ENCODE data around the gene DCST1.

DCST1 gene

GRCh38 chr1:155064832-155065429, 31.3 kb downstream of the DCST1 start:
- POLR2A ChIA-PET, result interaction anchor here (1.5 to 3.7 kb wide), 4 partner anchors 11 to 20 kb away, joined by 6 to 20 read pairs (median 13); partner anchors contain the start of gene ADAM15
- TF ChIP-seq BHLHE40 (IDR thresholded peaks at IDR 0.05; ENCODE audit: borderline replicate concordance), result no peak
- no peak for TF ChIP-seq L3MBTL2 (conservative IDR thresholded peaks at IDR 0.05)
- no peak for TF ChIP-seq TARDBP (IDR thresholded peaks at IDR 0.05)
- TF ChIP-seq FOXA1 (IDR thresholded peaks at IDR 0.05), result no peak
- TF ChIP-seq FOXK2 (IDR thresholded peaks at IDR 0.05), result no peak
- CTCF ChIA-PET, result interaction anchor here (1.1 to 3.2 kb wide), 6 partner anchors 15 to 108 kb away, joined by 3 to 43 read pairs (median 4); partner anchors contain the start of gene KRTCAP2
- no peak for DNase-seq (ENCODE audit: extremely low spot score)

DNA sequence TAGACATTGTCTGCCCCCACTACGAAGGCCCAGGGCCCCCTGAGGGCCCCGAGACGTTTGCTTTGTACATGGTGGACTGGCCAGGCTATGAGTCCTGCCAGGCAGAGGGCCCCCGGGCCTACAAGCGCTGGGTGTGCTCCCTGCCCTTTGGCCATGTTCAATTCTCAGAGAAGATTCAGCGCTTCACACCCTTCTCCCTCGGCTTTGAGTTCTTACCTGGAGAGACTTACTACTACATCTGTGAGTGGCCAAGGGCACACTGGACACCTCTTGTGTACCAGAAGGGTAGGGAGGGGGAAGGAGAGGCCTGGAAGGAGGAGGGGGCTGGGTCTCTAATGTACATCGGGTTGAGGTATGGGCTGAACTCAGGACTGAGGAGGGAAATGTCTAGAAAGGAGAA, 33.2 kb downstream of the DCST1 start:
- TF ChIP-seq LEF1 (IDR thresholded peaks at IDR 0.05; ENCODE audit: borderline replicate concordance), result no peak
- no peak for TF ChIP-seq FOXM1 (IDR thresholded peaks at IDR 0.05; ENCODE audit: borderline replicate concordance)
- no peak for TF ChIP-seq CTBP1 (IDR thresholded peaks at IDR 0.05; ENCODE audit: borderline replicate concordance)
- TF ChIP-seq ARNT (IDR thresholded peaks at IDR 0.05), result no peak
- TF ChIP-seq NFRKB (IDR thresholded peaks at IDR 0.05), result no peak
- no peak for TF ChIP-seq BHLHE40 (IDR thresholded peaks at IDR 0.05; ENCODE audit: borderline replicate concordance)
- no peak for TF ChIP-seq ZNF384 (IDR thresholded peaks at IDR 0.05)
- TF ChIP-seq FOXA1 (IDR thresholded peaks at IDR 0.05), result no peak
- no peak for DNase-seq (ENCODE audit: extremely low spot score)
- CTCF ChIA-PET, result interaction anchor here (1.0 to 2.1 kb wide), 4 partner anchors 9 to 101 kb away, joined by 3 to 9 read pairs (median 4); no protein-coding TSS in a partner anchor
- POLR2A ChIA-PET, result interaction anchor here (0.8 to 1.9 kb wide), 4 partner anchors 9 to 106 kb away, joined by 3 to 6 read pairs (median 4); partner anchors contain the start of genes EFNA3 and KRTCAP2

GRCh38 chr1:155068599-155068998, 35.0 kb downstream of the DCST1 start:
- ChIA-PET POLR2A (no interaction called here), CTCF (interaction anchor here (0.6 to 2.1 kb wide), 2 partner anchors 17 to 99 kb away, joined by 3 to 9 read pairs; no protein-coding TSS in a partner anchor)
- TF ChIP-seq SUZ12 (IDR thresholded peaks at IDR 0.05), result no peak
- no peak for TF ChIP-seq BHLHE40 (IDR thresholded peaks at IDR 0.05; ENCODE audit: borderline replicate concordance)
- no peak for TF ChIP-seq CTBP1 (IDR thresholded peaks at IDR 0.05; ENCODE audit: borderline replicate concordance)
- no peak for TF ChIP-seq FOXM1 (IDR thresholded peaks at IDR 0.05; ENCODE audit: borderline replicate concordance)
- TF ChIP-seq ZNF384 (IDR thresholded peaks at IDR 0.05), result no peak
- no peak for TF ChIP-seq L3MBTL2 (conservative IDR thresholded peaks at IDR 0.05)
- TF ChIP-seq ELF4 (IDR thresholded peaks at IDR 0.05), result no peak
- TF ChIP-seq, protein P1, sequence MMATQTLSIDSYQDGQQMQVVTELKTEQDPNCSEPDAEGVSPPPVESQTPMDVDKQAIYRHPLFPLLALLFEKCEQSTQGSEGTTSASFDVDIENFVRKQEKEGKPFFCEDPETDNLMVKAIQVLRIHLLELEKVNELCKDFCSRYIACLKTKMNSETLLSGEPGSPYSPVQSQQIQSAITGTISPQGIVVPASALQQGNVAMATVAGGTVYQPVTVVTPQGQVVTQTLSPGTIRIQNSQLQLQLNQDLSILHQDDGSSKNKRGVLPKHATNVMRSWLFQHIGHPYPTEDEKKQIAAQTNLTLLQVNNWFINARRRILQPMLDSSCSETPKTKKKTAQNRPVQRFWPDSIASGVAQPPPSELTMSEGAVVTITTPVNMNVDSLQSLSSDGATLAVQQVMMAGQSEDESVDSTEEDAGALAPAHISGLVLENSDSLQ (IDR thresholded peaks at IDR 0.05), result no peak
- no peak for TF ChIP-seq TARDBP (IDR thresholded peaks at IDR 0.05)
- no peak for TF ChIP-seq NFRKB (IDR thresholded peaks at IDR 0.05)
- TF ChIP-seq ARNT (IDR thresholded peaks at IDR 0.05), result no peak
- no peak for TF ChIP-seq FOXK2 (IDR thresholded peaks at IDR 0.05)
- no peak for TF ChIP-seq HDGF (IDR thresholded peaks at IDR 0.05; ENCODE audit: borderline replicate concordance)
- TF ChIP-seq SP1 (IDR thresholded peaks at IDR 0.05), result no peak
- no peak for TF ChIP-seq LEF1 (IDR thresholded peaks at IDR 0.05; ENCODE audit: borderline replicate concordance)
- TF ChIP-seq FOXA1 (IDR thresholded peaks at IDR 0.05), result no peak
- DNase-seq (ENCODE audit: extremely low spot score), result no peak

DNA sequence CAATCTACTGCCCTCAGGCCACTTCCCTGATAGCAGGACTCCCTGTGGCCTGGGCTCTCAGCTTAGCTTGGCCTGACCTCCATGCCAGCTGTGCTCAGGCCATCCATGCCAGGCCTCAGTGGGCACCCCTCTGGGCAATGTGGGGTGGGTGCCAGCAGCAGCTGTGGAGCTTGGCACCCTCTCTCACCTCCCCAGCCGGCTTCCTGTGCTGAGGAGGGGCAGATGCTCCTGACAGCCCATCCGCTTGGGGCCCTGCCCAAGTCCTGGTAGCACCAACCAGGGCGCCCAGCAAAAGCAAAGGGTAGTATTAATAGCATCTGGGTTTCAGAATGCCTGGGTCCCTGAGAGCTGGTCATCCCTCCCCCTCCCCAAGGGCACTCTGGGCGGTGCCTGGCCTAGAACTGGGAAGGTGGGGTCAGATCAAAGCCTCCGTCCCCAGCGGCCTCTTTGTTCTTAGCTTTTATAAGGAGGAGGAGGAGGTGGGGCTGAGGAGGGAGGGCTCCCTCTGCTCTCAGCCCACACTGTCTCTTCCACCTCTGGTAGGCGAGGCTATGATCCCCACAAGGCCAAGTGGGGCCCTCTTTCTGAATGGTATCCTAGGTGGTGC, 36.0 kb downstream of the DCST1 start:
- DNase-seq (ENCODE audit: extremely low spot score), result no peak
- ChIA-PET CTCF (interaction anchor here (0.7 to 1.5 kb wide), 3 partner anchors 8 to 86 kb away, joined by 3 to 8 read pairs (median 6); no protein-coding TSS in a partner anchor), POLR2A (interaction anchor here (0.8 to 1.7 kb wide), 3 partner anchors 11 to 109 kb away, joined by 3 to 4 read pairs (median 4); partner anchors contain the start of gene ADAM15)
- TF ChIP-seq L3MBTL2 (conservative IDR thresholded peaks at IDR 0.05) (no peak), FOXK2 (IDR thresholded peaks at IDR 0.05) (no peak), TARDBP (IDR thresholded peaks at IDR 0.05) (no peak), FOXA1 (IDR thresholded peaks at IDR 0.05) (no peak), LEF1 (IDR thresholded peaks at IDR 0.05; ENCODE audit: borderline replicate concordance) (no peak)

DNA sequence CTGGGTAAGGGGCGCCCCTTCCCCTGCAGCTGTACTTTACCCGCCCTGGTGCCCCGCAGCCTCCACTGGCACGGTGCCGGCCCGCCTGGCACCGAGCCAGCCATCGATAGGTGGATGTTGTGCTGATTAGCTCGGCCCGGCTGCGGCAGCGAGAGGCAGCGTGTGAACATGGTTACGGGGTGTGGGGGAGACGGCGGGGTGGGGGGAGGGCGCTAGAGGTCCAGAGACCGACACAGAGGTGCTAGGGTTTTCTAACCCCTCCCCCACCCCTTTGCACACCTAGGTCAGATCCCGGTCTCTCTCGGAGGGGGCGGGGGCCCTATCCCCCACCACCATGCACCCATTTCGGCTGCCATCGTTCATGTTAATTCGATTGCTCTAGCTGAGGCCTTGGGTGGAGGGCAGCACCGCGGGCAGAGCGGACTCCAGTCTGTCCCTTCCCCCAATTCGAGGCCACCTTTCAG, 36.6 kb downstream of the DCST1 start:
- ChIA-PET CTCF (interaction anchor here (0.5 to 1.5 kb wide), 4 partner anchors 9 to 187 kb away, joined by 3 to 8 read pairs (median 6); no protein-coding TSS in a partner anchor), POLR2A (interaction anchor here (1.4 to 1.7 kb wide), 2 partner anchors 11 to 109 kb away, joined by 4 read pairs; no protein-coding TSS in a partner anchor)
- no peak for DNase-seq (ENCODE audit: extremely low spot score)
- TF ChIP-seq SUZ12 (IDR thresholded peaks at IDR 0.05), result no peak
- TF ChIP-seq ZNF384 (IDR thresholded peaks at IDR 0.05), result no peak
- TF ChIP-seq L3MBTL2 (conservative IDR thresholded peaks at IDR 0.05), result no peak
- no peak for TF ChIP-seq HDGF (IDR thresholded peaks at IDR 0.05; ENCODE audit: borderline replicate concordance)
- no peak for TF ChIP-seq TARDBP (IDR thresholded peaks at IDR 0.05)

- DNase-seq (ENCODE audit: extremely low spot score), result peak; percentile 76
- CTCF ChIA-PET, result interaction anchor here (0.5 to 1.5 kb wide), 3 partner anchors 9 to 188 kb away, joined by 5 to 8 read pairs (median 6); no protein-coding TSS in a partner anchor
- no peak for TF ChIP-seq ZNF384 (IDR thresholded peaks at IDR 0.05)
- no peak for TF ChIP-seq L3MBTL2 (conservative IDR thresholded peaks at IDR 0.05)
- no peak for TF ChIP-seq ARNT (IDR thresholded peaks at IDR 0.05)
- TF ChIP-seq TARDBP (IDR thresholded peaks at IDR 0.05), result no peak
- POLR2A ChIA-PET, result interaction anchor here (1.4 to 1.7 kb wide), 2 partner anchors 10 to 20 kb away, joined by 4 read pairs; partner anchors contain the start of gene ADAM15
These were observed 37.3 kb downstream of the DCST1 start for GRCh38 chr1:155070721-155071569.

Measured in HEK293T (cell line).